WI38 (cell line): ENCODE measurements around the gene PROX2.

Source experiments
- H3K4me3 ChIP-seq: 2 replicates; pipeline ENCODE4 v1.5.1; 2011; ENCODE audit warnings: low read depth, mild to moderate bottlenecking, control low read depth, low read length
- CTCF ChIP-seq: IDR thresholded peaks from 2 replicates; pipeline ENCODE4 v1.5.1; 2012; ENCODE audit warnings: low read depth, mild to moderate bottlenecking, control low read depth, low read length

The PROX2 gene

GRCh38 chr14:74855945-74856344, 20.0 kb downstream of the PROX2 start:
- TF ChIP-seq CTCF, result no peak
- H3K4me3 ChIP-seq, result no peak overlapping the region

- H3K4me3 ChIP-seq, result no peak overlapping the region
- TF ChIP-seq CTCF, result no peak
Observed at GRCh38 chr14:74855021-74855420, 20.9 kb downstream of the PROX2 start.

DNA sequence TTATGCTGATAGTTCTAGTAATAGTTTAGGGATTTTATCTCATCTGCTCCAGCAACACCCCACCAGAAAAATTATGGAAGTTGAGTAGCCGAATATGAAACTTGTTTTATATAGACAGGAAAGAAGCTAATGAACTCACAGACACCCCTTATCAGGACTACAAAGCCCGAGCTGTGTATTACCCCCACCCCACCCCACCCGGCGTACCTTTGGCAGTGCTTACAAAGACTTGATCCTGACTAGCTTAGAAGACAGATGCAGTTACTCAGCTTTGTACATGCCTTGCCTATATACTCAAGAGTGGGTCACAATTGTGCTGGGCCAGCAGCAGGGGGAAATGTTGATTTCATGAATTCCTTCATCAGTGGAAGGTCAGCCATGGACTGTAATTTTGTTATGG, 22.4 kb downstream of the PROX2 start:
- no peak for TF ChIP-seq CTCF
- no peak overlapping the region for H3K4me3 ChIP-seq

DNA sequence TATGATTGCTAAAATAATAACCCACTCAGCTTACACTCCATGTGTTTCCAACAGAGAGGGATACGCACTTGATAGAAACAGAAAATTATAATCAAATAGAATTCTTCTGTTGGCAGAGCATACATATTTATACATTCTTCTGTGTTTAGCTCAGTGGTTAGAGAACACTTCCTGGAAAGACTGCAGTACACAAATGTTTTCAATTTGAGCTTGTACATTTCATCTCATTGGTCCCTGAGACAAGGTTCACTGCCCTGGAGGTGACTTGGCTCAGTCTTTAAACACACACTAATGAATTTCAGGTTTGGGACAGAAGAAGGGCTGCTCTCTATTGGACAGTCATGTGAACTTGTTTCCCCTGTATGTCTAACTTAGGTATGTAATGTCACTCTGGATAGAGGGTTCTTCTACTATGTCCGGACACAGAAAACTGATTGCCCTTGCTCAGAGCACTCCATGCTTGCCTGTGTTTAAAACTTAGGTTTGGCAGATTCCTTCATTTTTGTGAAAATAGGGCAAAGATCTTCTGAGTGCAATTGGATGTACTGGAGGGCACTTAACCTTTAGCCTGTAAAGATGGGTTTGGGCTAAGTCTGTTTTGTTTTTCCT, 22.9 kb downstream of the PROX2 start:
- no peak for TF ChIP-seq CTCF
- H3K4me3 ChIP-seq, result no peak overlapping the region

GRCh38 chr14:74848768-74849167, 27.2 kb downstream of the PROX2 start:
- TF ChIP-seq CTCF, result no peak
- no peak overlapping the region for H3K4me3 ChIP-seq

DNA sequence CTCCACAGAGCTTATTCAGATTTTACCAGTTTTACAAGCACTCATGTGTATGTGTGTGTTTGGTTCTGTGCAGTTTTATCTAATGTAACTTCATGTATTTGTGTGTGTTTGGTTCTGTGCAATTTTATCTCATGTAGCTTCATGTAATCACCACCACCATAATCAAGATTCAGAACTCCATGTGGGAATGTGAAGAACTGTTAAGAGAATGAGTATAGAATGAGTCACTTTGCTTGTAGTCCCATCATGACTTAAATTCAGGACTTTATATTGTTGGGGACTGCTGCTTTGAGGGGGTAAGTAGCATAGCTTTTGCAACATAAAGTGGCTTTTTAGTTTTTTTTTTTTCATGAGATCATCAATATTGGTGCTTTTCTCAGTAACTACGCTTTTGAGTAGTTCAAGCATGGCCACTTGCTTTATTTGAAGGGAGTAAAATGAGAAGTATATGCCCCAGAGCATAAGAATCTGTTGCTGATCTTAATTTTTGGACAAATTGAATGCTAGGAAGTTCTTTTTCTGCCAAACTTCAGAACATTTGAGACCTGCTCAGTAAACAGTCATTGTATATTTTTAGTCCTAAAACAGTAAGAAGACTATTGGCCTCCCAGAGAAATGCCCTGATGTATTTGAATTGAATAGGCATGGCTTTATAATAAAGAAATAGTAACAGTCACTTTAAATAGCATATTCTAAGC, 28.8 kb downstream of the PROX2 start:
- no peak overlapping the region for H3K4me3 ChIP-seq
- TF ChIP-seq CTCF, result no peak

GRCh38 chr14:74846168-74846567, 29.8 kb downstream of the PROX2 start:
- no peak overlapping the region for H3K4me3 ChIP-seq
- TF ChIP-seq CTCF, result no peak
